ENCODE data around the gene STRADB.

- TF ChIP-seq YY1 (IDR thresholded peaks at IDR 0.05; ENCODE audit: extremely low read depth, insufficient replicate concordance, low read depth, low read length) (no peak), ATF3 (IDR thresholded peaks at IDR 0.05) (no peak), CTCF (IDR thresholded peaks at IDR 0.05 in 2 of 3, conservative IDR thresholded peaks at IDR 0.05 in 1 of 3; ENCODE audit: borderline replicate concordance in 1 of 3, insufficient read depth in 1 of 3, low read depth in 2 of 3, low read length in 2 of 3) (no peak), CEBPB (IDR thresholded peaks at IDR 0.05; ENCODE audit: low read depth) (no peak)
Observed at GRCh38 chr2:201413552-201413951, 38.0 kb upstream of the STRADB start.

Measured in HCT116 (cell line).